HG02678 (cell line): Measurements from ENCODE around the gene CCDC14.
"Not testable (repeated sequence)": the region's sequence is repeated elsewhere in the genome, so short reads cannot be mapped to it uniquely, and the experiment has no call there.

Source experiments
- ATAC-seq: cut with Tn5 transposase; IDR thresholded peaks from one replicate; pipeline ENCODE4 v1.9.1; 2021; ENCODE audit warnings: mild to moderate bottlenecking, moderate library complexity; ENCODE audit not compliant: unreplicated experiment

Gene CCDC14, protein sequence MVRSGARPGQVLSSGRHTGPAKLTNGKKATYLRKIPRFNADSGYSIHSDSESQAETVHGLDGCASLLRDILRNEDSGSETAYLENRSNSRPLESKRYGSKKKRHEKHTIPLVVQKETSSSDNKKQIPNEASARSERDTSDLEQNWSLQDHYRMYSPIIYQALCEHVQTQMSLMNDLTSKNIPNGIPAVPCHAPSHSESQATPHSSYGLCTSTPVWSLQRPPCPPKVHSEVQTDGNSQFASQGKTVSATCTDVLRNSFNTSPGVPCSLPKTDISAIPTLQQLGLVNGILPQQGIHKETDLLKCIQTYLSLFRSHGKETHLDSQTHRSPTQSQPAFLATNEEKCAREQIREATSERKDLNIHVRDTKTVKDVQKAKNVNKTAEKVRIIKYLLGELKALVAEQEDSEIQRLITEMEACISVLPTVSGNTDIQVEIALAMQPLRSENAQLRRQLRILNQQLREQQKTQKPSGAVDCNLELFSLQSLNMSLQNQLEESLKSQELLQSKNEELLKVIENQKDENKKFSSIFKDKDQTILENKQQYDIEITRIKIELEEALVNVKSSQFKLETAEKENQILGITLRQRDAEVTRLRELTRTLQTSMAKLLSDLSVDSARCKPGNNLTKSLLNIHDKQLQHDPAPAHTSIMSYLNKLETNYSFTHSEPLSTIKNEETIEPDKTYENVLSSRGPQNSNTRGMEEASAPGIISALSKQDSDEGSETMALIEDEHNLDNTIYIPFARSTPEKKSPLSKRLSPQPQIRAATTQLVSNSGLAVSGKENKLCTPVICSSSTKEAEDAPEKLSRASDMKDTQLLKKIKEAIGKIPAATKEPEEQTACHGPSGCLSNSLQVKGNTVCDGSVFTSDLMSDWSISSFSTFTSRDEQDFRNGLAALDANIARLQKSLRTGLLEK

DNA sequence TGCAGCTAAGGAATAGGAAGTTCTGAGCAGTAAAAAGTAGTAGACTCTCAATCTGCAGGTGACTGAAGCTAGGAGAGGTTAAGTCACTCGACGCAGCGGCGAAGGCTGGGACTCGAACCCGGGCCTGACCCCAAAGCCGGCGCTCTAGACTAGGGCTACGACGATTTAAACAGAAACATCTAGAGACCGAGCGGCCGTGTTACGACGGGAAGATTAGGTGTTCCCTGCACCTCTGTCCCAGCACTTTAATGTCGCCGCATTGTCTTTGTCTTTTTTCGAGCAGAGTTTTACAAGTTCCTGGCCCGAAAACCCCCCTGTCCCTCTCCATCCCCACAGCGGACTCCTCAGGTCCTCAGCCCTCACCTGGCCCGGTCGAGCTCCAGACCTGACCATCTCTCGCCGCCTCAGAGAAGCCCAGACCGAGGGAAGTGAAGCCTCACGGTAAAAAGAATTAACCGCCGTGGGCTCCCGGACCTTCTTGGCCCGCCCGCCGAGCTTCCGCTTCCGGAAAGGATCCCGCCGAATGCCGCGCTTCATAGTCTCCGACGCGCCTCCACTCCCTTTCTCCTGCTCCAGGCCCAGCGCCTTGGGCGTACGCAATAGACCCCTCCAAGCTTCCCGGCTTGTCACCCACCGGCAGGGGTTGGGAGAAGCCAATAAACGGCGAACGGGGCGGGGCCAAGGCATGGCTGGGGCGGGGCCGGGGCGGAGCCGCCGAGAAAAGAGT lies at the start of gene CCDC14:
Gene CCDC14, minus strand, starts transcription at position 449 of the 727 bp plus-strand sequence. Its CDS starts 56 bp downstream, at position 393.
- ATAC-seq = peak; percentile 88

DNA sequence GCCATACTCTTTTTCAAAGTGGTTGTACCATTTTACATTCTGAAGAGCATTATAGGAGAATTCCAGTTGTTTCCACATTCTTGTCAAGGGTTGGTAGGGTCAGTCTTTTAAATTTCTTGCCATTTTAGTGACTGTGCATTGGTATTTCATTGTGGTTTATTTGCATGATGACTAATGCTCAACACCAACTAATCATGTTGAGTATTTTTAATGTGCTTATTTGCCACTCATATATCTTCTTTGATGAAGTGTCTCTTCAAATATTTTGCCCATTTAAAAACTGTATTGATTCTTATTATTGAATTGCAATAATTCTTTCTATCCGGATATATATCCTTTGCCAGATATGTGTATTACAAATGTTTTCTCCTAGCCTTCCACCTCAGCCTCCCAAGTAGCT lies 47.3 kb upstream of the CCDC14 start:
- ATAC-seq = not testable (repeated sequence)

DNA sequence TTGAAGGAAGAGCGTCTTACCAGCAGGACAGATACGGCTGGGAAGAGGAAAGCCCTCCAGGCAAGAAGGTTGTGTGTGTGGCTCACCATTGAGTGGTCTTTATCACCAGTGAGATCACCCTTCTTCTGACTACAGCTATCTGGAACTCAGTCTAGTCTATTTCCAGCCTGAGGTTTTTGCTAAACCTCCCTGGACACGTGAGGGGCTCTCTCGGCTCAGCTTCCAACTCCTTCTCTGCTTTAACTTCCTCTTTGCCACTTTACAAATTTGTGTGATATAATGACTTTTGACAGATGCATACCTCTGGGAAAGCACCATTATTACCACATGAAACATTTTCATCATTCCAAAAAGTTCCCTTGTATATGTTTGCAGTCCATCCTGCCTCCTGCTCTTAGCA lies 46.2 kb upstream of the CCDC14 start:
- ATAC-seq = no peak

DNA sequence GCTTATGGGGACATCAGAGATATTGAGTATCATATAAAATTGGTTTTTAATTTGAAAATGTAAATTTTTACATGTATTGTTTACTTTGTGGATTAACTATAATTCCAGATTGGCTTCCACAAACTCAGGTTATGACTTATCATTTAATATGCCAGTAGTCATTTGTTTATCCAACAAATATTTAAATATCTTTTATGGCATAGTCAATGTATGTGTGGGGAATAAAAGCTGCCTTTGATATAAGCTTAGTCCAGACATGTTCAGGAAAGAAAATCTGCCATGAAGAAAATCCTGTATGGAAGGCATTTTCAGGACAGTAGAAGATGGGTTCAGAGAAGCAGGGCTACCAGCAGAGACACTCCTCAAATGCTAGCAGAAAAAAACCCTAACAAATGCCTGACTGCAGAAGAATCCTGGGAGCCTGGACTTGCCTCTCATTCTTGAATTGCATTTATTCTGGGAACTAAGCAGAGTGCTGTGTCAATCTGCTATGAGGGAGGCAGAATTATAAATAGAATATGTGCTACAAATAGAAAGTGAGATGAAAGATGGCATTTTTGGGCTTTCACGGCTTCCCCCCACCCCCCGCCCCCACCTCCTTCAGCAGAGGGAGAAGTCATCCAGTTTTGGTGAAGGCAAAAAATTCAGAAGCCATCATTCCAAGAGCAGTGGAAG lies 41.5 kb upstream of the CCDC14 start:
- ATAC-seq = not testable (repeated sequence)

DNA sequence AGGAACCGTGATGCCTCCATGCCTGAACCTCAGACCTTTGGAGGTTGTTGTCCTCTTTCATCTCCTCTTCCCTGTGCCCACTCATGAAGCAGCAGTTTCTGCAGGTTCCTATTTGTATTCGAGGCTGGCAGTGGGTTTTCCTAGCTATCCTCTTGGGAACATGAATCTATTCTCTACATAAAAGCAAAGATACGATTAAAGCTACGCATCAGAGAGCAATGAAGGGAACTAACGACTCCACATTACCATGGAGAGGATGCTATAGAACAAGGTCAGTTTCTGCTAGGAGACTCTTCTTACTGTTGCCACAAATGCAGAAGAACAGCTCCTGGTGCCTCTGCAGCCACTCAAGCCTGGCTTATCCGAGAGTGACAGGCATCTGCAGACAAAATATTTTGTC lies 40.3 kb upstream of the CCDC14 start:
- ATAC-seq = not testable (repeated sequence)

DNA sequence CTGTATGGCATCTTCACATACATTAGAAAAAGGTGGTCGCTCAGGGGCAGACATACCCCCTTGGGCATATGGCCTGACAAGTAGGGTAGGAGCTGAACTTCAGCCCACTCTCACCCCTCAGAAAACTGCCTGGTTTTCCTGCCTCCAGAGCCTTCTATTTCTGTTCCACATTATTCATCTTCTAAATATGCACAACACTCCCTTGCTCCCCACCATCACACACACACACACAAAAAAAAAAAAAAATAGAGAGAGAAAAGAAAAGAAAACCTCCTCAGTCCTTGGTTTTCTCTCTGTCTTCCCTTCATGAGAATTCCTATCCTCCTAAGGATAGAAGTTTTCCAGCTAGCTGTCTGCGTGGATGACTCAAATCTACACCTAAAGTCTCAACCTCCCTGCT lies 36.5 kb upstream of the CCDC14 start:
- ATAC-seq = no peak

DNA sequence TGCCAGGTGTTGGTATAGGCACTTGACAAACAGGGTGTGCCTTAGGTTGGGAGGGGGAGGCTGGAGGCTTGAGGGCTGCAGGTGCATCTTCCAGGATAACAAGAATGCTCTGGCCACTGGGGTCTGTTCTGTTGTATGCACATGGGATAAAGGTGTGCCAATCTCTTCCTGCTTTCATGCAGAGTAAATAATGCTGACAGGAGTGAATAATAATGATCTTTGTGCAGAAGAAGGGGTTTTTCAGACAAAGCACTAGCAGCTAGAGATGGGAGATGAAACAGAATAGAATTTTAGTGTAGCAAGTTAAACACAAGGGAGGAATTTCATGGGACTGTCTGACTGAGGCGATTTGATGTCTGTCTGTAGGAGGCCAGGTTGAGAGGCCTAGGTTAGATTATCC lies 32.8 kb upstream of the CCDC14 start:
- ATAC-seq = no peak

DNA sequence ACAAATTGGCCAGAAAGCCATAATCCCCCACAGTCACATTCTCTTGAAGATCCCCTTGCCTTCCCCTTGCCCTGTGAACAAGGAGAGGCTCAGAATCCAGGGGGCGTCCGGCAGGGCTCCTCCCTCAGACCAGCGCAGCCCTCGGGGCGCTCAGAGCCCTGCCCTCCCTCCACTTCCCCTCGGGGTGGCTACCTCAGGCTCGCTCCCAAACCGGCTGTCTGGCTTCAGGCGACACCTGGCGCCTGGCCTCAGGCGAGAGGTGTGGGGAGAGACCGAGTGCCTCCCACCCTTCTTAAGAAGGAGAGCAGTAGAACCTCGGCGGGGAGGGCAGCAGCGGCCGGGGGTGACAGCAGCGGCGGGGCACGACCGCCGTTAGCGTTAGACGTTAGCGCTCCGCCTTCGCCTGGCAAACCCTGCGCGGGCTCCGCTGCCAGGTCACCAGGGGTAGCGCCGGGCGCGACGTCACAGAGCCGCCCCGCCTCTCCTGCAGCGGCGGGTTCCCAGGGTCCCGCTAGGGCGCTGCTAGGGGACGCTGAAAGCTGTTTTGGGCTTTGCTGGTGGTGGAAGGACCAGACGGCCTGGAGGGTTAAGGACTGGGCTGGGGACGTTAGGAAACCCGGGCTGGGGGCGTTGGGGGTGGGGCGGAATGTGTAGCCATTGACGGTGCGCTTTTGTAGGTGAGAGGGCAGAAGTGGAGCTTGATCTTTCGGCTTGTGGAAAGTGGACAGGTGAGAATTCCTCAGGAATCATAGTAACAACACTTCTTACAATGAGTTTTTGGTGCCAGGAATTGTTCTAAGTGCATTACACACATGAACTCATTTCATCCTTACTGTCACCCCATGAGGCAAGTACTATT lies 30.9 kb upstream of the CCDC14 start, which contains the start of gene ROPN1:
Gene ROPN1, minus strand, starts transcription at position 395 of the 859 bp plus-strand sequence. CDS start 11,643 bp downstream, outside the sequence.
- not testable (repeated sequence) for ATAC-seq

DNA sequence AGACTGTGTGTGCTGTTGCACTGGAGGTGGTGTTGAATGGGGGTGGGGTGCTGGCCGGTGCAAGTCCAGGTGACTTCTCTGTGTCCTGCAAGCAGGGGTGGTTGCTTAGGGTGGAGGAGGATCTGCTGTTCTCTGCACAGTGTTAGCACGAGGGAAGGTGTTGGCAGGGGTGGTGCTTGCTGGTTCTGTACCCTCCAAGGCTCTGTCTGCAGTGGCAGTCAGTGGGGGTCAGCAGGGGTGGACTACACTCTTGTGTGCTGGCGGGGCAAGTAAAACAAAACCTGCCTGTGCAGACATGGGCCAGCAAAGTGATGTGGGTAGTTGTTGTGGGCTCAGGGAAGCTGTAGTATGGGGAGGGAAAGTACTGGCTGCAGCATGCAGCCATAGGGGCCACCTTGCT lies 25.4 kb upstream of the CCDC14 start:
- no peak for ATAC-seq

DNA sequence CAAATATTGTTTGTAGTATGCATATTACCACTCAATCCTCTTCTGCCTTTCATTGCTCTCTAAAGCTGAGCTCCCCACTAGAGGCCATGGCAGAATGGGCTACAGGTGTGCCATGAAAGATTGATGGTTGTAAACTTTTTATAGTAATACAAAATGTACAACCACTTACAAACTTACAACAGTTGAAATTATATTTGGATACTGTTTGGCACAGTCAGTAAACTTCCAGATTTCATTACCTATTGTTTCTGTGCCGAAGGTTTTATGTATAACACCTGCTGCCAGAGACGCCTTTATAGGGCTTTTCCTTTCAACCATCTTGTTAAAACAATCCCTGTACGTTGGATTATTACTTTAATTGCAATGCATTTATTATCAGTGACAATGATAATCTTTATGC lies 23.9 kb upstream of the CCDC14 start:
- no peak for ATAC-seq

DNA sequence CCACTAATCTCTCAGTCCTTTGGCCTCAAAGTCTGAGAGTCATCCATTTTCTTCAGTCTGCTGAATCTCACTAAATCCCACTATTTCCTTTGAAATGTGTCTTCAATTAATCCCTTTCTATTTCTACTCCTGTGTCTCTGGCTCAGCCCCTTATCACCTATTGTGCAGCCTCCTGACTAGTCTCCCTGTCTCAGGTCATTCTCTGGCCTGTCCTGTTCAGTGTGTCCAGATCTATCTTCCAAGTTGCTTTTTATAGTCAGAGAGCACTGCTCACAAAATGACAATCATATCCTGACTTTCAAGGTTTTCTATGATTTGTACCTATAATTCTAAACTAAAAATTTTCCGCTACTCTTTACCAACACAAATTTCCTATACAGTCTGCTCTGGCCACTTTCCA lies 23.3 kb upstream of the CCDC14 start:
- no peak for ATAC-seq

DNA sequence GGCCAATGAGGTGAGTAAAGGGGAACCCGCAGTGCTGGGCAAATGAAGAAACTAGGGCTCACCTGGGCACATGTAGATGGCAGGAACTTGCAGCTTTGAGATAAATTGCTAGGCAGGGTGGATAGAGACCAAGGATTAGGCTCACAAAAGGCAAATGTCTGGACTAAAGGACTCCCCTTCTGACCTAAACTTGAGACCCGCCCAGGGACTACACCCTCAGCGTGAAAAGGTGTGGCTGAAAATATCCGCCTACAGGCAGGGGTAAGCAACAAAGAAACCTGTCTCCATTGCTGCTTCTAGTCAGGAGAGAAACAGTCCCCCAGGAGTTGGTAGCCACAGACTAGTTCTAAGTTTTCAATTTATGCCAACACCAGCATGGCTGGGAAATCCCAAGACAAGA lies 20.3 kb upstream of the CCDC14 start:
- not testable (repeated sequence) for ATAC-seq

DNA sequence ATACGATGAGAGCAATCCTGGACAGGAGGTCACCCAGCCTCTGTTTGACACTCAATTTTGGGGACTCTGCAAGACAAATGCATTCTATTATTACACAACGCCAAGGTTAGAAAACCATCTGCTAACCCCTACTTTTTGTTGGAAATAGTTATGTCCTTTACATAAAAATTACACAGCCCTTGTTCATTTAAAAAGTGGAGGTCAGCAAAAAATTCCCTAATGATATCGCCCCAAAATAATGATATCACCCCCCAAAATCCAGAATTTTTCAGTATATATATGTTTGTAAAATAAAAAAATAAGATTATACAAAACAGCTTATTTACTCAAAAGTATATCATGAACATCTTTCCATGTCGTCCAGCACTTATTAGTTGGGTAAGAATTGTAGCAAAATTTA lies 19.5 kb upstream of the CCDC14 start:
- no peak for ATAC-seq

DNA sequence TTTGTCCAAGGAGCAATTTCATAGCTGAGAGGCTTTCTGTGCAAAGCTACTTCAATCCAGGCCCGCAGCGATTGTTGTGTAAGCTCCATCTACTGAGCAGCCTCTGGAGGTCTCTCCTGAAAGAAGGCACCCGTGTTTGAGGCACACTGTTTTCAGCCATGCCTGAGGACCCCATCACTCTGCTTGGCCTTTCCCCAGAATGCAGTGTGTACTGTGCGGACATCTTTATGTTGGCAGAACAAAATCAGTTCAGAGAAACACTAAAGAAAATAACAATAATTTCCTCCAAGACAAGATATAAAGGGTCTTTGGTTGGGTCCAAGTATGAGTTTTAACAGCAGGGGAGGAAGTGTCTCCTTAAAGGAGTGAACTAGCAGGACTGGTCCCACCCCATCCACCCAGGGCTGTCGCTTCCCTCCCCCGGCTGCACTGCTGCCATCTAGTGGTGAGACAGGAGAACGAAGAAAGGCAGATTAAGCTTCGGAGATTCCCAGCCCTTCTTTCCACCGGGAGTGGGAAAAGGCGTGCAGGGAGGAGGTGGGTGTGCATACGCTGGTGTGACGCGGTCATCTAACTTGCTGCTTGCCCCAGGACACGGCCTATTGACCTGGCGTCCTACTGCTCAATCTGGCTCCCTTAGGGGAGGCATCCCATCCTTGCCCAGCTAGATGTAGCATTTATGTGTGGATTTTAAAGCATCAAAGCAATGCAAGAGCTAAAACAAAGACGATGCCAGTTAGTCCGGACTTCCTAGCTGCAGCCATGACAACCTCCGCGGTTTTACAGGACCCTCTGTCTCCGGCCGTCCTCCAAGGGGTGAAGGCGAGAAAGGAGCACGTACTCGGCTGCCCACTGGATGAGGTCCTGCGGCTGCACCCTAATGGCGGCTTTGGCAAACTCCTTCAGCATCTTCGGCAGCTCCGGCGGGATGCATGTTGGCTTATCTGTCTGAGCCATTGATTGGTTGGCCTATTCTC lies 18.8 kb upstream of the CCDC14 start:
- not testable (repeated sequence) for ATAC-seq

DNA sequence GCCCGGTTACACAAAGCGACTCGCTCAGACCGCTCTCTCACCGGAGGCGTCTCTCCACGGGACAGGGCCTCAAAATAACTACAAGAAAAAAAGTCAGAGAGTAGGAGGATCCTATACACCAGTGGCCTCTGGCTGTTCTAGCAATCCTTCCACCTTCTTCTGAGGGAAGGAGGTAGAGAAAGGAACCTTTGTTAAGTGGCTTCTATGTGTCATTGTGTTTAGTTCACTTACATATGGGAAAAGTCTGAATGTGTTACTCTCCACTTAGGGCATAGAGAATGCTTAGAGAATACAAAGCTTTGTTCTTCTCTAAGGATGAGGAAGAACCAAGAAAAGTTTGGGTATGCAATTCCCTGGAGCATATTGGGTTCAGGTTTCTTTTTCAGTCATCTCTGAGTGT lies 15.9 kb upstream of the CCDC14 start:
- not testable (repeated sequence) for ATAC-seq

DNA sequence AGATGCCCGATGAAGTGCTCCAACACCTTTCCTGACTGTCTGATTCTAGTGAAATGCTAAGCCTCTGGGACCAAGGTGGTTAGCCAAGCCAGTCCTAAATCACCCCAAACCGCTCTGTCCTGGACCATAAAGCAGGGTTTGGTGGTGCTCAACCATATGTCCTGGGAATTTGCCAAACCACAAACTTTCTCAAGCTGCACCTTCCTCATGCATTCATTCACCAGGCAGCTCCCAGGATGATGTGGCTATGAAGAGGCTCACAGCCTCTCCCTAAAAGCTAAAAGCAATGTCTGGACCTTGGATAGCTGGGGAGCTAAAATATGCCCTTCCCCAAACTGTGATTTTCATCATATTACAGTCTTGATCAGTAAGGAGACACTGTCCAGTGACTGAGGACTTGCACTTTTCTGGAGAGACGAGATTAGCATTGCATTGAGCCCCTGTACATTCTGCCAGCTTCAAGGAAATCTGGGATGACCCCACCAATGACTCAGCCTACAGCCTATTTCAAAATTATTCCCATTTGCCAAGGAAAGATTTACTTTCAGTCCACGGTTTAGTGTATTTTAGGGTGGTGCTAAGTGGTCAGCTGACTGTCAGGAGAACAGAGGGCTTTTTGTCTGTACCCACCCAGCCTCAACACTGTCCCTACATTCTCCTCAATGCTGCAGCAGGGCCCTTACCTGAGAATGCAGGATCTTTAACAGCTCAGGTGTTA lies 15.3 kb upstream of the CCDC14 start:
- not testable (repeated sequence) for ATAC-seq

DNA sequence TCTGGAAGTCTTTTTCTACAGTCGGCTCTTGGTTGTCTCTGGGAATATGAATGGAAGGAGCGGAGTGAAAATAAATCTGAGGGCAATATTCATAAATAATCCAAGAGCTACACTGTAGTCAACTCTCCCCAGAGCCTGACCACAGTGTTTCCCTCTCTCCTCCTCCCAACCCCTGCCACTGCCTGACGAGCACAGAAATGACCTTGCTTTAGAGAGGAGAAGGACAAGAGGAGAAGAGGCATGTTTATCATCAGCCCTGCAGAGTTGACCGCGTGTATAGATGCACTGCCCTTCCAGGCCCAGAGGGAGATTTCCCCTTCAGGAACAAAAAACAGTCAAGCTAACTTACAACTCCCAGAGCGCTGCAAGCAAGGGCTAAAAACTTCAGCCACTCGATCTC lies 14.0 kb upstream of the CCDC14 start:
- not testable (repeated sequence) for ATAC-seq

DNA sequence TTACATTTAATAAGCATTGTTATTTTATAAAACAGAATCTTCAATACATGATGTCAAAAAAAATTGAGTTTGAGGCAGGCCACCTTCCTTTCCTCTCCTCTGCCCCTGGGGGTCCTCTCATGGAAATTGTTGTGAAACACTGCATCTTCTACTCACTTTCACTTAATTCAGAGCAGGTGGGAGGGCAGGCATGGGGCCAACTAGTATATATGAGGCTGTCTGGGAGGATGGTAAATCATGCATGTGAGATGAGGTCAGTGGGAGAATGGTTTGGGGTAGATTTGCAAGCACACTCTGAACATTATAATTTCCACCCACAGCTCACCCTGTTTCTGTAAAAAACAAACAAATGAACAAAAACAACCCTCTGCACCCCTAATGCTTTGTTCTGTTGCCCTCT lies 10.4 kb upstream of the CCDC14 start:
- no peak for ATAC-seq
